GM23338 (cell line): ENCODE data around the gene PRELID2. TPM values are rescaled to one million over a fixed set of nuclear protein-coding genes. Genes with fewer than 3 reads are reported as not detected.

ENCODE experiments used
- ATAC-seq: fragments of 200-7000 bp; cut with Tn5 transposase; 3 replicates; pipeline ENCODE4 v1.9.1; 2020
- DNase-seq: peaks from one replicate; pipeline ENCODE4 v3.0.0-alpha.2; 2015; ENCODE audit warnings: low spot score
- H2AFZ ChIP-seq: fragments of 200-600 bp; sonication (generic); 2 replicates; pipeline ENCODE4 v1.8.0; 2016; ENCODE audit warnings: antibody characterized with exemption, mild to moderate bottlenecking, moderate library complexity
- H3F3A ChIP-seq: fragments of 200-600 bp; sonication (generic); replicated peaks from 2 replicates; pipeline ENCODE4 v1.8.0; 2017; ENCODE audit warnings: antibody characterized with exemption, mixed run types, low read depth
- H3K27ac ChIP-seq: fragments of 200-600 bp; sonication (generic); 2 replicates; pipeline ENCODE4 v1.6.1; 2016; ENCODE audit warnings: low read depth
- H3K27me3 ChIP-seq: fragments of 200-600 bp; sonication (generic); 2 replicates; pipeline ENCODE4 v1.8.0; 2016; ENCODE audit warnings: mild to moderate bottlenecking, mixed run types, moderate library complexity; ENCODE audit not compliant: insufficient read depth
- H3K36me3 ChIP-seq: fragments of 200-600 bp; sonication (generic); 2 replicates; pipeline ENCODE4 v1.8.0; 2016; ENCODE audit warnings: mild to moderate bottlenecking; ENCODE audit not compliant: insufficient read depth
- H3K4me1 ChIP-seq: fragments of 200-600 bp; sonication (generic); 2 replicates; pipeline ENCODE4 v1.8.0; 2016; ENCODE audit warnings: mild to moderate bottlenecking, moderate library complexity; ENCODE audit not compliant: insufficient read depth
- H3K4me2 ChIP-seq: fragments of 200-600 bp; sonication (generic); 2 replicates; pipeline ENCODE4 v1.7.1; 2017; ENCODE audit warnings: mixed run types
- H3K4me3 ChIP-seq: fragments of 200-600 bp; sonication (generic); 2 replicates; pipeline ENCODE4 v1.6.1; 2016; ENCODE audit warnings: mixed run types
- H3K79me2 ChIP-seq: fragments of 200-600 bp; sonication (generic); replicated peaks from 2 replicates; pipeline ENCODE4 v1.8.0; 2017; ENCODE audit warnings: mild to moderate bottlenecking; ENCODE audit not compliant: insufficient read depth
- H3K9me2 ChIP-seq: fragments of 200-600 bp; sonication (generic); 2 replicates; pipeline ENCODE4 v1.8.0; 2017; ENCODE audit not compliant: insufficient read depth
- H4K20me1 ChIP-seq: fragments of 200-600 bp; sonication (generic); replicated peaks from 2 replicates; pipeline ENCODE4 v1.8.0; 2017; ENCODE audit warnings: mild to moderate bottlenecking; ENCODE audit not compliant: insufficient read depth
- H3K27ac Mint-ChIP-seq: 2 replicates; pipeline ENCODE4 v1.8.0; 2020; ENCODE audit warnings: inconsistent platforms, mild to moderate bottlenecking, moderate library complexity, mixed read lengths
- H3K27me3 Mint-ChIP-seq: 3 replicates; pipeline ENCODE4 v1.8.0; 2022; ENCODE audit warnings: low read depth, mild to moderate bottlenecking, moderate library complexity, mixed read lengths, inconsistent platforms; ENCODE audit not compliant: insufficient read depth, poor library complexity
- H3K36me3 Mint-ChIP-seq: 3 replicates; pipeline ENCODE4 v1.8.0; 2021; ENCODE audit warnings: low read depth, mild to moderate bottlenecking, inconsistent platforms, moderate library complexity, mixed read lengths
- H3K4me1 Mint-ChIP-seq: 3 replicates; pipeline ENCODE4 v1.8.0; 2020; ENCODE audit warnings: mild to moderate bottlenecking, inconsistent platforms, mixed read lengths
- H3K4me3 Mint-ChIP-seq: 3 replicates; pipeline ENCODE4 v1.8.0; 2021; ENCODE audit warnings: moderate library complexity, mild to moderate bottlenecking, inconsistent platforms, mixed read lengths
- H3K9me3 Mint-ChIP-seq: 3 replicates; pipeline ENCODE4 v1.8.0; 2020; ENCODE audit warnings: moderate library complexity, mild to moderate bottlenecking, inconsistent platforms, mixed read lengths
- CREB1 ChIP-seq: fragments of 250-450 bp; sonication (Bioruptor Pico); IDR thresholded peaks from 2 replicates; pipeline ENCODE4 v1.5.0; 2020; ENCODE audit warnings: low read depth, mild to moderate bottlenecking, moderate library complexity
- CTCF ChIP-seq, 2 experiments: fragments of 200-600 bp in 1 of 2; sonication (generic) in 1 of 2; conservative IDR thresholded peaks; 2 replicates each; pipeline versions ENCODE4 v1.5.1 to v1.6.1; 2016 to 2017; ENCODE audit warnings: antibody characterized with exemption in 2 of 2, low read depth in 2 of 2, mild to moderate bottlenecking in 2 of 2, moderate library complexity in 1 of 2
- EZH2phosphoT487 ChIP-seq: fragments of 200-600 bp; sonication (generic); IDR thresholded peaks from one replicate; pipeline ENCODE4 v1.8.1; 2018; ENCODE audit warnings: antibody characterized with exemption; ENCODE audit not compliant: unreplicated experiment
- JUNB ChIP-seq: IDR thresholded peaks from one replicate; pipeline ENCODE4 v1.6.1; 2016; ENCODE audit warnings: antibody characterized with exemption; ENCODE audit not compliant: unreplicated experiment
- NANOG ChIP-seq: IDR thresholded peaks from 2 replicates; pipeline ENCODE4 v1.6.1; 2016; ENCODE audit warnings: antibody characterized with exemption, borderline replicate concordance
- POLR2AphosphoS5 ChIP-seq: IDR thresholded peaks from 2 replicates; pipeline ENCODE4 v1.6.1; 2016; ENCODE audit warnings: antibody characterized with exemption, low read depth
- REST ChIP-seq: IDR thresholded peaks from one replicate; pipeline ENCODE4 v1.6.1; 2018; ENCODE audit warnings: antibody characterized with exemption; ENCODE audit not compliant: unreplicated experiment
- ZNF114 ChIP-seq: fragments of 250-450 bp; sonication (Bioruptor Pico); IDR thresholded peaks from 2 replicates; pipeline ENCODE4 v1.5.0; 2020; ENCODE audit warnings: mild to moderate bottlenecking, moderate library complexity
- polyA plus RNA-seq: library from polyadenylated mRNA; unstranded; fragments of >200 nt; fragmentation: Nextera tagmentation; extraction: Ambion mirVana; gene quantifications from 2 replicates; pipeline ENCODE4 v1.2.1, GENCODE V29; 2016
- total RNA-seq: library from RNA; depleted of rRNA; stranded (reverse); fragments of >200 nt; shearing (Covaris generic); gene quantifications from 2 replicates; pipeline ENCODE4 v1.2.3, GENCODE V29; 2014
- TF ChIP-seq, protein P1 (sequence below): IDR thresholded peaks from 2 replicates; pipeline ENCODE4 v1.6.1; 2016; ENCODE audit warnings: antibody characterized with exemption

Gene PRELID2
- total and polyA plus RNA-seq, 2 experiments from 2014 or later: 9.3 to 9.8 TPM

DNA sequence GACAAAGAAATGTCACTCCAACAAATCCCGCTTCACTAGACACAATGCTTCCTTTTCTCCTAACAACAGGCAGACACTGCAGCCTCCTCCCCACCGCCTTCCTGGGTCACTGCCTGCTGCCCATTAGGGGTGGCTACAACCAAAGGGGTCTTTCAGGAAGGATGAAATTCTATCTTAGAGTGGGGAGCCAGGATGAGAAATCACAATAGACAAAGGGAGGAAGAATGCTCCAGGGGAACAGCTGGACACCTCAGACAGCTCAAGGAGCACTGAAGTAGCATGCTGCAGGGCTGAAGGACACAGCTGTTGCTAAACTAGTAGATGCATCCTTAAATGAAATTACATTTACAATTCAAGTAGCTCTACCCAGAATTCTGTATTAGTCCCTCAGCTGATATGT is 54.2 kb downstream of the PRELID2 start:
- ATAC-seq (no peak), DNase-seq (no peak)
- no peak overlapping the region for H3K4me2 ChIP-seq
- TF ChIP-seq CTCF (conservative IDR thresholded peaks at IDR 0.05; ENCODE audit: low read depth in 2 of 2) (no peak), EZH2phosphoT487 (no peak), ZNF114 (CRISPR knock-in tag) (no peak), NANOG (no peak)
- TF ChIP-seq, protein P1, sequence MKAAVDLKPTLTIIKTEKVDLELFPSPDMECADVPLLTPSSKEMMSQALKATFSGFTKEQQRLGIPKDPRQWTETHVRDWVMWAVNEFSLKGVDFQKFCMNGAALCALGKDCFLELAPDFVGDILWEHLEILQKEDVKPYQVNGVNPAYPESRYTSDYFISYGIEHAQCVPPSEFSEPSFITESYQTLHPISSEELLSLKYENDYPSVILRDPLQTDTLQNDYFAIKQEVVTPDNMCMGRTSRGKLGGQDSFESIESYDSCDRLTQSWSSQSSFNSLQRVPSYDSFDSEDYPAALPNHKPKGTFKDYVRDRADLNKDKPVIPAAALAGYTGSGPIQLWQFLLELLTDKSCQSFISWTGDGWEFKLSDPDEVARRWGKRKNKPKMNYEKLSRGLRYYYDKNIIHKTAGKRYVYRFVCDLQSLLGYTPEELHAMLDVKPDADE: no peak
- H3K36me3 ChIP-seq: no peaks in the 10 kb centered on the region
- Mint-ChIP-seq H3K36me3 (peaks cover 8% of the 10 kb centered on the region; the same call in 1 of the 3 replicates), H3K4me1 (peaks cover 3% of the 10 kb centered on the region; the same call in 2 of the 3 replicates), H3K9me3 (peaks cover 8% of the 10 kb centered on the region; the same call in 2 of the 3 replicates), H3K27me3 (peaks cover 2% of the 10 kb centered on the region), H3K4me3 (no peak overlapping the region), H3K27ac (no peak overlapping the region)
- no peaks in the 10 kb centered on the region for H3F3A ChIP-seq
- no peak overlapping the region for H3K27ac ChIP-seq
- H2AFZ ChIP-seq: no peak overlapping the region
- no peaks in the 10 kb centered on the region for H3K4me1 ChIP-seq
- no peaks in the 10 kb centered on the region for H3K9me2 ChIP-seq
- no peaks in the 10 kb centered on the region for H3K79me2 ChIP-seq
- H4K20me1 ChIP-seq: no peaks in the 10 kb centered on the region
- H3K4me3 ChIP-seq: no peak overlapping the region
- no peaks in the 10 kb centered on the region for H3K27me3 ChIP-seq

DNA sequence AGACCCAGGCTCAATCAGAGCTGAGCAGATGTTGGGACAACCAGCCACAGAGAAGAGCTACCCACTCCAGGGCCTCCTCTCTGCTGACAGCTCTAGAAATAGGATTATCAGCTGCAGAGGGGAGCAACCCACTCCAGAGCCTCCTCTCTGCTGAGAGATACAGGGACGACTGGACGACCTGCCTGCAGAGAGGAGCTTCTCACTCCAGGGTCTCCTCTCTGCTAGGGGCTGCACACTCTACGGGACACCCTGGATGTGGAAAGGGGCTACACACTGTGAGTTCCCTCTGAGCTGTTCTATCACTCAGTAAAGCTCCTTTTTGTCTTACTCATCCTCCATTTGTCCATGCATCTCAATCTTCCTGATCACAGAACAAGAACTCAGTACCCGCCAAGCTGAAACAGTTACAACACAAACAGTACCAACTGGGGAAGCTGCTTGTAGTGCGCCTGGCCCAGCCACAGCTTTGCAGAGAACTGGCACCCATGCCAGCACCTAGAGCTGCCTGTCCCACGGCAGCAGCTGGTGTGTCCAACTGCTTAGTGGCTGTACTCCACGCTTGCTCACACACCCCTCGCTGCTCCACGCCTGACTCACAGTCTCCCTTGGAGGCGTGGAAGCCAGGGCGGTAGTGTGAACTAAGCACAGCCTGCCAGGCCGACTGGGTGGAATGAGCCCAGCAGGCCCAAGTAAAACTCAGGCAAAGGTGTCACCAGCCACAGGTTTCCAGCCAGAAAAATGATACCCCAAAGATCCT is 56.8 kb downstream of the PRELID2 start:
- H3K27me3 ChIP-seq: no peaks in the 10 kb centered on the region
- H3K36me3 ChIP-seq: no peaks in the 10 kb centered on the region
- no peaks in the 10 kb centered on the region for H4K20me1 ChIP-seq
- no peaks in the 10 kb centered on the region for H3K79me2 ChIP-seq
- Mint-ChIP-seq H3K4me3 (no peak overlapping the region), H3K9me3 (peaks cover 8% of the 10 kb centered on the region; the same call in 2 of the 3 replicates), H3K27me3 (peaks cover 2% of the 10 kb centered on the region), H3K27ac (no peak overlapping the region), H3K4me1 (peaks cover 8% of the 10 kb centered on the region; the same call in 2 of the 3 replicates), H3K36me3 (peaks cover 8% of the 10 kb centered on the region; the same call in 1 of the 3 replicates)
- no peaks in the 10 kb centered on the region for H3F3A ChIP-seq
- H3K4me2 ChIP-seq: no peak overlapping the region
- no peak for DNase-seq
- H3K9me2 ChIP-seq: no peaks in the 10 kb centered on the region
- no peak overlapping the region for H2AFZ ChIP-seq
- H3K4me1 ChIP-seq: no peaks in the 10 kb centered on the region
- ATAC-seq: no peak
- no peak overlapping the region for H3K27ac ChIP-seq
- no peak overlapping the region for H3K4me3 ChIP-seq
- TF ChIP-seq ZNF114 (CRISPR knock-in tag): no peak
- no peak for TF ChIP-seq NANOG
- TF ChIP-seq, protein P1: no peak
- no peak for TF ChIP-seq CREB1
- no peak for TF ChIP-seq JUNB
- TF ChIP-seq POLR2AphosphoS5: no peak
- no peak for TF ChIP-seq REST
